ENCODE data around the gene STXBP1. TPM values are rescaled to one million over a fixed set of nuclear protein-coding genes. Genes with fewer than 3 reads are reported as not detected.

STXBP1 gene
- total RNA-seq, 4 donors from 2014 or later: 4.7 to 36.1 (median 12.2) TPM

- WGBS, 2 donors: 28 to 45% methylated on average over 4 to 11 of the region's 22 CpGs
- Histone ChIP-seq H3K4me3 (peak overlapping the region; percentile 56 to 81 (median 68)), H3K9me3 (no peaks in the 10 kb centered on the region), H3K4me1 (peaks cover 6 to 24% (median 7%) of the 10 kb centered on the region in 3 donors), H3K36me3 (peaks cover 0 to 44% (median 10%) of the 10 kb centered on the region in 3 donors), H3K27ac (peak overlapping the region; percentile 92 to 98 (median 93)), H3K27me3 (no peaks in the 10 kb centered on the region)
- intact Hi-C loops (cut with DNase I): loop anchor here (5.0 to 10.0 kb wide), 2 partner anchors 141 to 142 kb away; partner anchors contain the start of gene AK1
- no peak for DNase-seq
- TF ChIP-seq CTCF (IDR thresholded peaks at IDR 0.05) (no peak), POLR2A (IDR thresholded peaks at IDR 0.05) (no peak)
These were observed 122.2 kb downstream of the STXBP1 start for GRCh38 chr9:127734247-127734746.

GRCh38 chr9:127734747-127735529, 122.9 kb downstream of the STXBP1 start, which contains the start of gene TOR2A:
Gene TOR2A, minus strand, starts transcription at chr9:127735294. Its CDS starts 24 bp downstream, at chr9:127735270.
- WGBS, 2 donors: 0 to 1% methylated on average over 12 to 32 of the region's 76 CpGs
- TF ChIP-seq CTCF (IDR thresholded peaks at IDR 0.05) (peak; percentile 88 to 99 (median 98)), POLR2A (IDR thresholded peaks at IDR 0.05) (peak in 3 of 4 donors; percentile 30 to 94 (median 91))
- H3K4me3 ChIP-seq: peak within 1 kb of the TSS; percentile 56 to 81 (median 68)
- H3K27me3 ChIP-seq: no peaks in the 10 kb centered on the region
- H3K27ac ChIP-seq: peak within 1 kb of the TSS; percentile 92 to 98 (median 93)
- H3K4me1 ChIP-seq: peaks cover 7 to 30% (median 12%) of the 10 kb centered on the region in 3 donors
- intact Hi-C loops (cut with DNase I): loop anchor here (5.0 to 10.0 kb wide), 4 partner anchors 47 to 187 kb away; partner anchors contain the start of gene AK1
- DNase-seq: peak; percentile 69
- H3K9me3 ChIP-seq: no peaks in the 10 kb centered on the region
- H3K36me3 ChIP-seq: peaks cover 0 to 51% (median 10%) of the 10 kb centered on the region in 3 donors

- no peak for DNase-seq
- H3K36me3 ChIP-seq: peaks cover 0 to 48% (median 10%) of the 10 kb centered on the region in 3 donors
- no peaks in the 10 kb centered on the region for H3K9me3 ChIP-seq
- H3K27me3 ChIP-seq: no peaks in the 10 kb centered on the region
- H3K27ac ChIP-seq: peak overlapping the region in 3 of 4 donors; percentile 54 to 94 (median 92)
- peaks cover 7 to 37% (median 17%) of the 10 kb centered on the region in 3 donors for H3K4me1 ChIP-seq
- 22 to 30% methylated on average over 13 to 15 of the region's 15 CpGs for WGBS, 2 donors
- intact Hi-C loops (cut with DNase I): loop anchor here (5.0 to 10.0 kb wide), 3 partner anchors 47 to 187 kb away; partner anchors contain the start of gene AK1
- H3K4me3 ChIP-seq: peak overlapping the region in 1 of 4 donors; percentile 58
- TF ChIP-seq POLR2A (IDR thresholded peaks at IDR 0.05) (no peak), CTCF (IDR thresholded peaks at IDR 0.05) (no peak)
These were observed 123.6 kb downstream of the STXBP1 start for GRCh38 chr9:127735530-127736185.

DNA sequence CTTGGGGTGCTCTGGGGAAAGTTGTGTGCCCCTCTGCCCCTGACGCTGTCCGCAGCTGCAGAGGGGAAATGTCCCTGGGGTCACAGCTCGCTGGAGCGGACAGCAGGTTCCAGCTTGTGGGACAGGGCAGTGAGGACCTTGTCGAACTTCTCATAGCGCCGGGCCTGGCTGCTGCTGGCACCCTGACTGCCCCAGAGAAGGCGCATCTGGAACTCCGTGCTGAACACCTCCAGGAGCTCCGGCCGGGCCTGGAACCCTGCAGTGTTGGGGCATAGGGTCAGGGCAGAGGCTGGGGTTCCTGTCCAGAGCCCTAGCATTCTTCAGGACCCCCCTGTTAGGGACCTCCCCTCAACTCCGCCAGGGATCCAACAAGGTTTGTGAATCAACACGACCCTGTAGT, 126.6 kb downstream of the STXBP1 start:
- TF ChIP-seq POLR2A (IDR thresholded peaks at IDR 0.05): no peak
- TF ChIP-seq CTCF (IDR thresholded peaks at IDR 0.05): no peak
- Histone ChIP-seq H3K9me3 (no peaks in the 10 kb centered on the region), H3K27ac (no peak overlapping the region), H3K4me3 (no peak overlapping the region), H3K27me3 (peaks cover 0 to 8% (median 0%) of the 10 kb centered on the region in 4 donors), H3K36me3 (peaks cover 0 to 29% (median 0%) of the 10 kb centered on the region in 3 donors), H3K4me1 (peaks cover 16 to 59% (median 27%) of the 10 kb centered on the region in 3 donors)
- intact Hi-C loops (cut with DNase I): loop anchor here (5.0 to 10.0 kb wide), 3 partner anchors 44 to 184 kb away; partner anchors contain the start of gene AK1
- 91 to 94% methylated on average over 2 to 12 of the region's 13 CpGs for WGBS, 2 donors
- DNase-seq: no peak

Data from esophagus squamous epithelium (tissue), 5 donors.